Measurements from ENCODE around the gene FAM13A.

GRCh38 chr4:88737307-88737941 lies 319.6 kb downstream of the FAM13A start:
- TF ChIP-seq POLR2AphosphoS5 (IDR thresholded peaks at IDR 0.05) (peak in 1 of 3 donors; percentile 23), CTCF (IDR thresholded peaks at IDR 0.05 in 8 of 11, conservative IDR thresholded peaks at IDR 0.05 in 3 of 11) (no peak), POLR2A (IDR thresholded peaks at IDR 0.05) (no peak)
